HEK293T (cell line): ENCODE measurements around the gene STRADA.

Source experiments
- CTCF ChIA-PET: fragments of 350-600 bp; formaldehyde crosslinking; extraction: SDS; loops from one replicate; lab custom pipeline; 2021; ENCODE audit warnings: antibody characterized with exemption, inconsistent platforms; lab: Yijun Ruan, JAX
- POLR2A ChIA-PET: fragments of 350-600 bp; formaldehyde crosslinking; extraction: SDS; loops from one replicate; lab custom pipeline; 2020; ENCODE audit warnings: antibody characterized with exemption, inconsistent platforms; lab: Yijun Ruan, JAX
- DNase-seq: peaks from one replicate; pipeline ENCODE4 v3.0.0; 2012; ENCODE audit warnings: mixed read lengths; ENCODE audit errors: extremely low spot score
- ARNT ChIP-seq: fragments of 450-650 bp; IDR thresholded peaks from 2 replicates; pipeline ENCODE4 v1.6.1; 2017; ENCODE audit warnings: mild to moderate bottlenecking
- BHLHE40 ChIP-seq: fragments of 450-650 bp; IDR thresholded peaks from 2 replicates; pipeline ENCODE4 v1.6.1; 2016; ENCODE audit warnings: mild to moderate bottlenecking, moderate library complexity, borderline replicate concordance
- CTBP1 ChIP-seq: fragments of 450-650 bp; IDR thresholded peaks from 2 replicates; pipeline ENCODE4 v1.6.1; 2016; ENCODE audit warnings: borderline replicate concordance
- ELF4 ChIP-seq: fragments of 450-650 bp; IDR thresholded peaks from 2 replicates; pipeline ENCODE4 v1.6.1; 2017; ENCODE audit warnings: antibody characterized with exemption
- FOXA1 ChIP-seq: fragments of 450-650 bp; IDR thresholded peaks from 2 replicates; pipeline ENCODE4 v1.6.1; 2016; ENCODE audit warnings: mild to moderate bottlenecking
- FOXK2 ChIP-seq: fragments of 450-650 bp; IDR thresholded peaks from 2 replicates; pipeline ENCODE4 v1.6.1; 2016; ENCODE audit warnings: mild to moderate bottlenecking
- FOXM1 ChIP-seq: fragments of 450-650 bp; IDR thresholded peaks from 2 replicates; pipeline ENCODE4 v1.6.1; 2017; ENCODE audit warnings: mild to moderate bottlenecking, borderline replicate concordance
- HDGF ChIP-seq: fragments of 450-650 bp; IDR thresholded peaks from 2 replicates; pipeline ENCODE4 v1.6.1; 2017; ENCODE audit warnings: antibody characterized with exemption, borderline replicate concordance
- L3MBTL2 ChIP-seq: fragments of 450-650 bp; conservative IDR thresholded peaks from 2 replicates; pipeline ENCODE4 v1.6.1; 2016; ENCODE audit warnings: mild to moderate bottlenecking
- LEF1 ChIP-seq: fragments of 450-650 bp; IDR thresholded peaks from 2 replicates; pipeline ENCODE4 v1.6.1; 2017; ENCODE audit warnings: mild to moderate bottlenecking, borderline replicate concordance
- NFRKB ChIP-seq: fragments of 450-650 bp; IDR thresholded peaks from 2 replicates; pipeline ENCODE4 v1.6.1; 2016; ENCODE audit warnings: mild to moderate bottlenecking, moderate library complexity
- PKNOX1 ChIP-seq: fragments of 450-650 bp; IDR thresholded peaks from 2 replicates; pipeline ENCODE4 v1.6.1; 2016
- SP1 ChIP-seq: fragments of 450-650 bp; IDR thresholded peaks from 2 replicates; pipeline ENCODE4 v1.6.1; 2017
- SUZ12 ChIP-seq: fragments of 450-650 bp; IDR thresholded peaks from 2 replicates; pipeline ENCODE4 v1.6.1; 2016; ENCODE audit warnings: mild to moderate bottlenecking
- TARDBP ChIP-seq: fragments of 450-650 bp; IDR thresholded peaks from 2 replicates; pipeline ENCODE4 v1.6.1; 2016
- ZNF384 ChIP-seq: fragments of 450-650 bp; IDR thresholded peaks from 2 replicates; pipeline ENCODE4 v1.6.1; 2016

The STRADA gene

GRCh38 chr17:63773272-63774140, 31.9 kb upstream of the STRADA start, which contains the start of gene CCDC47:
CCDC47 (minus strand) TSS chr17:63773597; CDS start chr17:63766175, 7,422 bp downstream.
- TF ChIP-seq FOXM1 (no peak), PKNOX1 (peak; percentile 23), BHLHE40 (no peak), L3MBTL2 (peak; percentile 88), ARNT (0 out of 2 replicates have a peak, but pooled peaks have one; percentile 28), HDGF (peak; percentile 77; the same call in 1 of the 2 replicates), ZNF384 (no peak), ELF4 (no peak; the same call in none of the 2 replicates), LEF1 (no peak; the same call in 1 of the 2 replicates), FOXK2 (no peak; the same call in 1 of the 2 replicates), FOXA1 (no peak), CTBP1 (no peak), NFRKB (peak; percentile 85), TARDBP (no peak), SUZ12 (no peak), SP1 (no peak)
- ChIA-PET CTCF (interaction anchor here (0.5 to 1.2 kb wide), 2 partner anchors 28 to 155 kb away, joined by 3 to 4 read pairs; no protein-coding TSS in a partner anchor), POLR2A (interaction anchor here (0.7 to 4.0 kb wide), 49 partner anchors 9 to 339 kb away, joined by 3 to 52 read pairs (median 5); partner anchors contain the start of genes FTSJ3, LIMD2, MAP3K3 and PSMC5)
- peak; percentile 99 for DNase-seq

GRCh38 chr17:63772801-63773271, 31.2 kb upstream of the STRADA start:
- CTCF ChIA-PET = interaction anchor here (1.2 kb wide), 1 partner anchor 27 kb away, joined by 4 read pairs; no protein-coding TSS in a partner anchor
- TF ChIP-seq NFRKB (no peak), L3MBTL2 (no peak), ZNF384 (no peak), PKNOX1 (no peak), FOXA1 (no peak)
- no peak for DNase-seq
- POLR2A ChIA-PET = interaction anchor here (0.8 to 4.0 kb wide), 26 partner anchors 8 to 338 kb away, joined by 3 to 52 read pairs (median 8); partner anchors contain the start of genes FTSJ3, LIMD2, MAP3K3 and PSMC5

GRCh38 chr17:63768433-63768832, 26.8 kb upstream of the STRADA start:
- no peak for DNase-seq
- ChIA-PET CTCF (interaction anchor here (0.6 kb wide), 1 partner anchor 338 kb away, joined by 4 read pairs; no protein-coding TSS in a partner anchor), POLR2A (interaction anchor here (2.0 kb wide), 1 partner anchor 26 kb away, joined by 6 read pairs; no protein-coding TSS in a partner anchor)
- TF ChIP-seq TARDBP (no peak), LEF1 (no peak), SUZ12 (no peak), FOXA1 (no peak), ZNF384 (no peak), HDGF (no peak), NFRKB (no peak), BHLHE40 (no peak), PKNOX1 (no peak), L3MBTL2 (no peak), ARNT (no peak), FOXK2 (no peak), SP1 (no peak), ELF4 (no peak)

- ChIA-PET POLR2A (interaction anchor here (1.2 kb wide), 1 partner anchor 9 kb away, joined by 4 read pairs; no protein-coding TSS in a partner anchor), CTCF (no interaction called here)
- TF ChIP-seq ELF4 = 0 out of 2 replicates have a peak, but pooled peaks have one; percentile 12
- no peak for TF ChIP-seq TARDBP
- DNase-seq = no peak
Observed at GRCh38 chr17:63766754-63767153, 25.2 kb upstream of the STRADA start.

GRCh38 chr17:63764716-63765115, 23.1 kb upstream of the STRADA start:
- CTCF ChIA-PET = no interaction called here

More at GRCh38 chr17:63764716-63765115, 23.1 kb upstream of the STRADA start:
- TF ChIP-seq CTBP1 = no peak
- no peak for TF ChIP-seq BHLHE40
- no peak for TF ChIP-seq FOXM1
- no peak for TF ChIP-seq L3MBTL2
- no peak for TF ChIP-seq TARDBP
- TF ChIP-seq ELF4 = no peak
- TF ChIP-seq NFRKB = no peak
- TF ChIP-seq SP1 = no peak
- TF ChIP-seq ZNF384 = no peak
- TF ChIP-seq LEF1 = no peak
- TF ChIP-seq FOXA1 = no peak
- no peak for TF ChIP-seq ARNT
- no peak for TF ChIP-seq PKNOX1
- TF ChIP-seq SUZ12 = no peak
- no peak for TF ChIP-seq HDGF
- DNase-seq = no peak
- POLR2A ChIA-PET = interaction anchor here (2.1 kb wide), 1 partner anchor 9 kb away, joined by 24 read pairs; the partner anchor contains the start of genes CCDC47 and DDX42
